ENCODE measurements around the gene SCAF8.

GRCh38 chr6:154740658-154741057 lies 7.4 kb downstream of the SCAF8 start:
- no peak for TF ChIP-seq EZH2 (IDR thresholded peaks at IDR 0.05; ENCODE audit: insufficient read depth, poor library complexity, severe bottlenecking)
- TF ChIP-seq EZH2phosphoT487 (IDR thresholded peaks at IDR 0.05; ENCODE audit: insufficient read depth, low read depth): no peak
